ENCODE results near the gene RASGEF1C.

Gene RASGEF1C

GRCh38 chr5:180157866-180158265 lies 51.1 kb downstream of the RASGEF1C start:
- DNase-seq = no peak

DNA sequence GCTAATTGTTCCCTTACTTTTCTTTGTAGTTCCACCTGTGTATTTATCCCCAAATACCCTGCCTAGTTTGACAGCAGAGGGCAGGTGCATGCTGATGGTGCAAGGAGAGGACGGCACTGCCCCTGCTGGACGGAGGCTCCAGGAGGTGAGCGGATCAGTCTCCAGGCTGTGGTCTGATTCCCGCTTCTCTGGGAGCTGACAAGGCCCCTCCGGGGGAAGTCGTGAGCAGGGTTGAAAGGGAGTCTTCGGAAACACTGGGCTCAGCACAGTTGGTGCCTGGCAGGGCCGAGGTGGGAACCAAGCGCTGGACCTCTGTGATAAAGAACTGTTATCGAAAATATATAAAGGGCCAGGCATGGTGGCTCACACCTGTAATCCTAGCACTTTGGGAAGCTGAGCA lies 52.9 kb downstream of the RASGEF1C start:
- DNase-seq = no peak

DNA sequence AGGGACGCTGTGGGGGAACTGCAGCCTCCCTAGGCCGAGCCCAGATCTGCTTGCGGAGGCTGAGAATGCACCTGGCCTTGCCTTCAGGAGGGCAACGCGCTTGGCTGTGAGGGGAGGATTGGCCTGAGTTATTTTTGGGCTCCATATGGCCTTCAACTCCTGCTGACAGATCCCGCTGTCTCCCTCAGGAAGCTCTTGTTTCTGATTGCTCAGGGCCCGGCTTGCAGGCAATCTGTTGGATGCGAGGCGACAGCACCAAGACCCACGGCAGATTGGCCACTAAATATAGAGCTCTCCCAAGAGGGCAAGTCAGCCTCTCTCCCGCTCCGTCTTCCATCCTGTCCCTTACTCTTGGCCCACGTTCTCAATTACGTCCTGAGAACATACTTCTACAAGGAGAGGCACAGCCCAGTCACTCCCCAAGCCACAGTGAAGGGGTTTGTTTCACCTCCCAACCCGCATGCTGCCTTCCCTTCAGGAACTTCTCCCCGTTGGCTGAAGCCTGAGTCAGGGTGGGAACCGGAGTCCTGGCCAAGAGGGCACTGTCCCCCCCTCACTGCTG lies 53.6 kb downstream of the RASGEF1C start:
- DNase-seq = no peak

DNA sequence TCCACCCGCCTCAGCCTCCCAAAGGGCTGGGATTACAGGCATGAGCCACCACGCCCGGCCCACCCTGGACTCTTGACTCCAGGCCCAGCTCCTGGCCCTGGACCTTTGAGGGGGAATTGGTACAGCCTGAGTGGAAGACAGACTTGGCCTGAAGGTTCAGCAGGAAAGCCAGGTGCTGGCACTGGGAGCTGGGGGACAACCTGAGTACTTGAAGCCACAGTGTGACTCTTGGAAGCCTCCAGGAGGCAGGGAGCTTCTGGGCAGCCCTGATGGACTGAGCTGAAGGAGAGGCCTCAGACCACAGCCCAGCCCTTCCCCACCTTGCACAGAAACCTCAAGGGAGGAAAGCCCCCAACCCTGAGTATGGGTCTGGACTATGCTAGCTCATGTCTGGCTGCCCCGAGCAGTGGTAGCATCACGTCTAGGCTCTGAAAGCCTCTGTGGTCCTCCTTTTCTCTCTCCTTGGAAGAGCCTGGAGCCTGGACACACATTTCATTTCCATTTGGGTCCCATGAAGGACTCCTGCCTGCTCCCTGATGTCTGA lies 54.1 kb downstream of the RASGEF1C start:
- DNase-seq = no peak

DNA sequence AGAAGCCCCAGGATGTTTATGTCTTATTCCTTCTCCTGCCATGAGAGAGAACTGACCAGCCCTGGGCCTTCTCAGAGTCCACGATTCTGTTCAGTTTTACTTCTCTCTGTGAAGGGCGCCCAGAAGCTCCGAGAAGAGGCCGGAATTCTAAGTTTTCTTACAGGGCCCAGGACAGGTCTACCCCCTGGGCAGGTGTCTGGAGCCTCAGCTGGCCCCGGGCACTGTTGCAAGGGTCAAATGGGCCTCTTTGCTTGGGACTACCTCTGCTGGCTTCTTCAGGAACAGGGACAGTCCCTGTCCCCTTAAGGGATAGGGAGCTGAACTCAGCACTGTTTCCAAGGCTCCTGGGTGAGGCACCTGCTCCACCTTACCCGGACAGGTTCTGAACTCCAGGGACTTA lies 55.0 kb downstream of the RASGEF1C start:
- no peak for DNase-seq

GRCh38 chr5:180153099-180153498 lies 55.9 kb downstream of the RASGEF1C start:
- no peak for DNase-seq

DNA sequence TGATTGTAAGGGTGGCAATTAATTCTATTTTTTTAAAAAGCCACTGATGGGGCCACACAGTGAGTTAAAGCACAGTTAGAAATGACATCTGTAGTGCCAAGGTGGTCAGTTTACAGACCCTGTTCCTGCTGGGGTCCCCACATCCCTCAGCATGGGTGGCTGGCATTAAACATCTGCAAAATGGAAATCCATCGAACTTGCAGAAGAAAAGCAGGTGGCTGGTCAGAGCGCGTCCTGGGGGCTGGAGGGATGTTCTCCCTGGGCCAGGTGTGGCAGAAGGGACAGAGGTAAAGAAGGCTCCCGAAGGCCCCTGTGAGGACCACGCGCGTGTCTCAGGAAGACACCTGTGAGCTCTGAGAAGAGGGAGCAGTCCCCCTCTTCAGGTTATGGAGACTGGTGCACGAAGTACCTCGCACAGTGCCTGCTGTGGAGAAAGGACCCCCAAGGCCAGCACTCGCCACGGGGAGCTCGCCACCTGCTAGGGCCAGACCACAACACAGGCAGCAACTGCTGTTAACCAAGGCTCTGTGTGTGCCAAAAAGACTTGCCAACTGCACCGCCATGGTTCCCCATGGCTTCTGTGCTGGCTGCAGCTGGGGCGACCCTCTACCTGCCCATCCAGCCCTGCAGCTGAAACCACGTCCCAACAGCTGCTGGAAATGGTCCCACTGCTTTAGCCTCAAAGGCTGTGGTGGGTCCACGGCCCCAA lies 65.2 kb downstream of the RASGEF1C start:
- DNase-seq = no peak

DNA sequence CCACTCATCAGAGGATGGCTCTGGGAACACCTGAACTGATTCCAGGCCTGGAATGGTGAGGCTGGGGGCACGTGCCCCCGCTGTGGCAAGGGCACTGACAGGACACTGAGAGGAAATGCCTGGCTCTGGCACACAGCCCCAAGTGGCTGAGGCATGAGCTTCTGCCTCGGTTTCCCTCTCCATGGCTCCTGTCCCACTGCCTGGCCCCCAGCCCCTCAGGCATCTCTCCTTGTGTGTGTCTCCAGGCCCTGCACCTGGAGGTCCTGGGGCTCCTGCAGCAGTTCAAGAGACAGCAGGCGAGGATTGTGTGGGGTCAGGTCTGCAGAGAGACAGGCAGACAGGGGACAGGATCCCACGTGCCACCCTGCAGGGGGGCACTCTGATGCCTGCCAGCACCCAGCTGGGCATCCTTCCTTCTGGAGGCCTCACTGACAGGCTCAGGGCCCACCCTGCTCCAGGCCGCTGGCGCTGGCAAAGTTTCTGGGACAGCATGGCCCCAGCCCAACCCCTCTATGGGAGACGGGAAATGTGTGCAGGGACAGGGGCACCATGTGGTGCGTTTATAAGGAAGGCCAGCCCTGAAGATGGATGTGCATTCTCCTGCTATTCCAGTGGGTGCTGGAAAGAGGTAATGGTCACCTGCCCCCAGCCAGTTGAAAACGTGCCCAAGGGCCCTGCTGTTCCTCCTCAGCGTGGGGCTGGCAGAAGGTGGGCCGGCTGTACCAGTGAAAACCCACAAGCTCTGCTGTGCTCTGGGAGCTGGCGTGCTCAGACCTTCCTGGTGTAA lies 66.0 kb downstream of the RASGEF1C start:
- DNase-seq = no peak

- no peak for DNase-seq
Observed at GRCh38 chr5:180142021-180142765, 66.8 kb downstream of the RASGEF1C start.

DNA sequence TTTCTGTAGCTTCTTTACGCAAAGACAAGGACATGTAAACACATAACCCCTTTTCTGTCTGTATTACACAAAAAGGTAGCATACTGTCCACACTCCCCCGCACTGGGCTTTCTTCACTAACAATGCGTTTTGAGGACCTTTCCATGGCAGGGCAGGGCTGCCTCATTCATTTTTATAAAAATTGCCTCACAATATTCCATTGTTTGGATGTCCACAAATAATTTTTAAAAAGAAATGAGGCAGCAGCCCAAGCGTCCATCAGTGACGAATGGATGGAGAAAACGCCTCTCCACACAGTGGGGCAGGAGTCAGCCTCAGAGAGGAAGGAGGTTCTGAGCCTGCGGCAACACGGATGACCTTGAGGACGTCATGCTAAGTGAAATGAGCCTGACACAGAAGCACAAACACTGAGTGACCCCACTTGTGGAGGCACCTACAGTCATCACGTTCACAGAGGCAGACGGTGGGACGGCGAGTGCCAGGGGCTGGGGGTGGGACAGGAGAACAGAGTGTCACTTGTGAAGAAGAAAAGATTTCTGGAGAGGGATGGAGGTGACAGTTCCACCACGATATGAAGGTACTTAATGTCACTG lies 67.8 kb downstream of the RASGEF1C start:
- DNase-seq = no peak

DNA sequence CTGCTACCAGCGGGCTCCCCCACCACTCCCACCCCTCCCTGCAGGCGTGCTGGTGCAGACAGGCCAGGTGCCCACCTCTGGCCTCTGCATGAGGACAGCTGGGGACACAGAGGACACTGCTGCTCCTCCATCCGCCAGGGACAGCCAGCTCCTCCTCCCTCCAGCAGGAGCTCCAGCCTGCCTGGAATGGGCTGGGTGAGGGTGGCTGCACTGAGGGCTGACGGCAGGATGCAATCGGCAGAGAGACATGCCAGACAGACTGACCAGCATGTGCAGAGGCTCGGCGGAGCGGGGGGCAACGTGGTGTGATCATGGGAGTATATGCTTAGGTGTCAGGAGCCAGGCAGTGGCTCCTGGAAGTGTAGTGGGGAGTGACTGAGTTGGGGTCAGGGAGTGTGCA lies 68.4 kb downstream of the RASGEF1C start:
- DNase-seq = no peak

GRCh38 chr5:180140079-180140554 lies 68.9 kb downstream of the RASGEF1C start:
- DNase-seq = no peak

DNA sequence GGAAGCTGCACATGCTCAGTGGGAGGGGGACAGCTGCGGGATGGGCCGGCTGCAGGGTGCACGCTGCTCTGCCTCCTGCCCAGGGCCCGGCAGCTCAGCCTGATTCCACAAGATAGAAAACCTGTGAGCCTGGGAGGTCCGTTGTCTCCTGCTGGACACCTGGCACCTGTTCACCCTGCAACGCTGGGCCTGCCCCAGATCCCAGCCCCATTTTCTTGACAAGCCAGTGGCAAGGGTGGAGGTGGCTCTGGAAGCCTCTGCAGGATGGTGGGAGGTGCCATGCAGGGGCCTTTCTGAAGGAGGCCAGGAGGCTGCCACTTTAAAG lies 69.3 kb downstream of the RASGEF1C start:
- no peak for DNase-seq

DNA sequence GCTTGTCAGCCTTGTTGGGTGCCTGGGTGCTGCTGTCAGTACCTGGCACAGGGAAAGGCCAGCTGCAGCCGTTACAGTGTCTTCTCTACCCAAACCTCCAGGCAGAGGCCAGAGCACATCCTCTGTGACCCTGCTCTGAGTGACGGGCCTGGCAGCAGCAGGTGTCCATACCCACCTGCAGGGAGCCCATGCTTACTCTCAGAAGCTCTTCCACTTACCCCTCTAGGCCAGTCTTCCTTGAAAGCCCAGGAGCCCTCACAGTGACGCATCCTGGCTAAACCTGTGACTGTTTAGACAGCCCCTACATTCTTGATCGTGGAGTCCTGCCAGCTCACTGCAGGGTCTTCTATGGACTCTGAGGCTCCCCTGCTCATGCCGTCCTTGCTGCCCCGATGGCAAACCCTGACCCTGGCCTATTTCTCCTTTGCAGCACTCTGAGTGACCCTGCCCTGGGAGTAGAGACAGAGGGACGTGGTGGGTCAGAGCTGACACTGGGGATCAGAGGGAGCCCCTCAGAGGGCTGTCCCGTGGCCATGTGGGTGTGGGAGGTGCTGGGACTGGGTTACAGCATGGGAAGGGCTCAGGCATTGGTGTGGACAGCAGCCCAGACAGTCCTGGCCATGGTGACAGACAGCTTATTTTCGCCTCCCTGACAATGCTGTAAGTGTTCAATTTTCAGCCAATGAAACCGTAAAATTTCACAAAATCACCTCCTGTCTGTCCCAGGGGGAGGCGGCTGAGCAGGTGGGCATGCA lies 69.9 kb downstream of the RASGEF1C start:
- DNase-seq = no peak

DNA sequence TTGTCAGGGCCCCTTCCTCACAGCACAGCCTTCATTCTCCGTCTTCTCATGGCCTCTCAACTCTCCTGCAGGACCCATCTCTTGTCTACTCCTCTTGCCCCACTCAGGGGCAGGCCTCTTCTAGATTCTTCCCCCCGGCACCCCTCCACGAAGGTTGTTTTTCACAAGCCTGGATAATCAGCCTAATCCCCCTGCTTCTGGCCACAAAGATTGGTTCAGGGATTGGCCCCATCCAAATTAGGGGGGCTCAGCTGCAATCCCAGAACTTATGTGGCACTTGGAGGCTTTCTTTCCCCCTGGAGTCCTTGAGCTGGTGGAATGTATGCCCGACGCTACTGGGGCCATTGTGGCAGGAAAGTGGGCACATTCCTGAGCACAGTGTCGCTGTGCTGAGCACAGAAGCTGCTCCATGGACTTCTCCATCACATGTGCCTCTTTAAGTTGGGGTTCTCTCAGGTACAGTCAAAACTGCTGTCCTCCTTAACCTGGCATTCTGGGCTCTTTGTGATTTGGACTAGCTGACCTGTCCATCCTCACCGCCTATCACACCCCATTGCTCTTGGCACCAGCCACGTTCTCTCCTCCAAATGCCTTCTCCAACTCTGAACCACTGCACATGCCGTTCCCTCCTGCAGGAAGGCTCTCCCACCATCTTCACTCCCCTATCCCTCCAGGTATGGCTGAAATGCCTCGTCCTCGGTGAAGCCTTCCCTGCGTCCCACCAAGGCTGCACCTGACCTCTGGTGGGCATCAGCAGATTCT lies 70.6 kb downstream of the RASGEF1C start:
- DNase-seq = no peak

DNA sequence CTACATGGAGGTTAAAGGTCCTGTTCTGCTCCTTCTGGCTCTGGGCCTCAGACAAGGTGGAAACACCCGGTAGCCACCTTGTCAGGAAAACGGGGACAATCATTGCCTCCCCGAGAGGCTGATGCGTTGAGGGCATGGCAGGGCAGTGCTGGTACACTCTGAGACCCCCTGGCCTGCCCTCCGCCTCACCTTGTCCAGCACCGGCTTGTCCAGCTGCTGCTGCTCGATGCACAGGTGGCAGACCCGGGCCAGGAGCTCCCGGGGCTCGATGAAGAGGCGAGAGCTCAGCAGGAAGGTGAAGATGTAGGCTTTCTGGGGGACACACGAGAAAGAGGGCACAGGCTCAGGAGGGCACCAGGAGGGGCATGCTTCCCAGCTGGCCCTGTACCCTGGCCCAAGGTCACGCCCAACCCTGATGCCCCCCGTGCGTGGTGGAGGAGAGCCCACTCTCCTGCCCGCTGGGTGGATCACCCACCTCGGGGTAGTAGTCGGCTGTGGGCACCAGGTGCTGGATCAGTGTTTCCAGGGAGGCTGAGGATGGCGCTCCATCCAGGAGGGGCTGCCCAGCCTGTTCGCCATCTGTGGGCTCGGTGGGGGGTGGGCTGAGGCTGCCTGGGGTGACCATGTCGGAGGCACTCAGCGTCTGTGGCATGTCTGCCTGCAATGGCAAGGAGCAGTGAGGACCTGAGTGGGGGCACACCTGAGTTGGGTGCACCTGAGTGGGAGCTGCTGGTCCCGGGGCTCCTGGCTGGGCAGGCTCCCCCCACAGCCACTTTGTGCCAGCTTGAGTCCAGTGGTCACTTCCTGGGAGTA lies 71.4 kb downstream of the RASGEF1C start:
- no peak for DNase-seq

- no peak for DNase-seq
Observed at GRCh38 chr5:180136630-180137381, 72.2 kb downstream of the RASGEF1C start.

- DNase-seq = no peak
Observed at GRCh38 chr5:180135967-180136629, 72.9 kb downstream of the RASGEF1C start.

Data from stimulated activated CD4-positive, alpha-beta T cell treated with anti-CD3 and anti-CD28 coated beads, Interleukin-12 subunit alpha, Interleukin-12 subunit beta, amount 100 ng/mL, for 4 hours (primary cell).